Testis (tissue), 2 donors: ENCODE data around the gene CEP72.

Source experiments
- POLR2A ChIP-seq: fragments of 450-650 bp; IDR thresholded peaks from one replicate; pipeline ENCODE4 v1.6.1; 2017; ENCODE audit warnings: antibody characterized with exemption, mild to moderate bottlenecking, moderate library complexity
- TF ChIP-seq, protein P1 (sequence below), 3 experiments: fragments of 450-650 bp in 2 of 3; fragments of 200-600 bp in 1 of 3; sonication (generic) in 1 of 3; IDR thresholded peaks; one replicate each; pipeline ENCODE4 v1.5.1; 2016 to 2019; ENCODE audit warnings: antibody characterized with exemption in 3 of 3, mild to moderate bottlenecking in 2 of 3, moderate library complexity in 1 of 3

DNA sequence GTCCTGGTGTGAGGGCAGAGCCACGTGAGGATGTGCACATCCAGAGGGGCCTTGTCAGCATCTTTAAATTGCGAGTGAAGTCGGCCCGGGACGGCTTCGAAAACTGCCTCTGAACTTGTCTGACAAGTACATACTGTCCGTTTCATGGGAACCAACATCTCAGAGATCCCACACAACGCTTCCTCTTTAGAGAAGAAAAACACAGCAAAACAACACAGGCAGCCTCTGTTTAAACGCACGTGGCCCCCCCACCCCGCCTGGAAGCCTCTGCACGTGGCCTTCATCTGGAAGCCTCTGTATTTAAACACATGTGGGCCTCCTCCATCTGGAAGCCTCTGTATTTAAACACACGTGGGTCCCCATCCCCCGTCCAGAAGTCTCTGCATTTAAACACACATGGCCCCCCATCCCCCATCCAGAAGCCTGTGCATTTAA lies 29.2 kb downstream of the CEP72 start:
- TF ChIP-seq, protein P1, sequence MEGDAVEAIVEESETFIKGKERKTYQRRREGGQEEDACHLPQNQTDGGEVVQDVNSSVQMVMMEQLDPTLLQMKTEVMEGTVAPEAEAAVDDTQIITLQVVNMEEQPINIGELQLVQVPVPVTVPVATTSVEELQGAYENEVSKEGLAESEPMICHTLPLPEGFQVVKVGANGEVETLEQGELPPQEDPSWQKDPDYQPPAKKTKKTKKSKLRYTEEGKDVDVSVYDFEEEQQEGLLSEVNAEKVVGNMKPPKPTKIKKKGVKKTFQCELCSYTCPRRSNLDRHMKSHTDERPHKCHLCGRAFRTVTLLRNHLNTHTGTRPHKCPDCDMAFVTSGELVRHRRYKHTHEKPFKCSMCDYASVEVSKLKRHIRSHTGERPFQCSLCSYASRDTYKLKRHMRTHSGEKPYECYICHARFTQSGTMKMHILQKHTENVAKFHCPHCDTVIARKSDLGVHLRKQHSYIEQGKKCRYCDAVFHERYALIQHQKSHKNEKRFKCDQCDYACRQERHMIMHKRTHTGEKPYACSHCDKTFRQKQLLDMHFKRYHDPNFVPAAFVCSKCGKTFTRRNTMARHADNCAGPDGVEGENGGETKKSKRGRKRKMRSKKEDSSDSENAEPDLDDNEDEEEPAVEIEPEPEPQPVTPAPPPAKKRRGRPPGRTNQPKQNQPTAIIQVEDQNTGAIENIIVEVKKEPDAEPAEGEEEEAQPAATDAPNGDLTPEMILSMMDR (IDR thresholded peaks at IDR 0.05), result no peak
- no peak for TF ChIP-seq POLR2A
